ENCODE data around the gene HMCN2. TPM values are rescaled to one million over a fixed set of nuclear protein-coding genes. Genes with fewer than 3 reads are reported as not detected.

HMCN2 gene
- polyA plus RNA-seq, 1 of the 3 experiments (the other 2 are of a cell fraction) = 0.15 TPM

- Histone ChIP-seq H3K9me2 (no peaks in the 10 kb centered on the region), H3K79me2 (ENCODE audit: insufficient read depth) (no peaks in the 10 kb centered on the region), H2AFZ (ENCODE audit: low read depth) (no peak overlapping the region), H3K4me3 (ENCODE audit: low read depth in 2 of 2, low read length in 1 of 2) (no peak overlapping the region), H3K27me3 (ENCODE audit: insufficient read depth) (no peaks in the 10 kb centered on the region), H3K36me3 (replicated peaks in 1 of 2; ENCODE audit: control insufficient read depth in 1 of 2, insufficient read depth in 2 of 2, low read length in 1 of 2) (no peaks in the 10 kb centered on the region), H3K4me1 (ENCODE audit: control insufficient read depth in 1 of 2, insufficient read depth in 2 of 2, low read depth in 1 of 2, low read length in 1 of 2) (peaks cover 0 to 36% of the 10 kb centered on the region in 2 experiments; a peak in 1 of 4 replicates), H3F3A (replicated peaks; ENCODE audit: insufficient read depth) (no peaks in the 10 kb centered on the region), H3K4me2 (no peak overlapping the region), H4K20me1 (ENCODE audit: insufficient read depth) (no peaks in the 10 kb centered on the region), H3K27ac (ENCODE audit: low read depth in 2 of 2, low read length in 1 of 2) (no peak overlapping the region), H3K9me3 (no peaks in the 10 kb centered on the region), H3K9ac (no peak overlapping the region)
- TF ChIP-seq EP300 (IDR thresholded peaks at IDR 0.05; ENCODE audit: borderline replicate concordance in 1 of 2, low read depth in 1 of 2, low read length in 1 of 2) (no peak), PBX3 (IDR thresholded peaks at IDR 0.05) (no peak), TEAD4 (IDR thresholded peaks at IDR 0.05; ENCODE audit: borderline replicate concordance, insufficient read depth) (no peak), NFIC (IDR thresholded peaks at IDR 0.05; ENCODE audit: borderline replicate concordance) (no peak), MXI1 (IDR thresholded peaks at IDR 0.05; ENCODE audit: low read depth, low read length) (no peak), ZBTB33 (IDR thresholded peaks at IDR 0.05; ENCODE audit: borderline replicate concordance, low read depth) (no peak), CHD2 (IDR thresholded peaks at IDR 0.05; ENCODE audit: low read length, partially characterized antibody) (no peak), RXRA (IDR thresholded peaks at IDR 0.05; ENCODE audit: borderline replicate concordance, low read depth) (no peak), EZH2phosphoT487 (IDR thresholded peaks at IDR 0.05; ENCODE audit: borderline replicate concordance, low read depth) (no peak), REST (IDR thresholded peaks at IDR 0.05; ENCODE audit: low read depth, low read length) (no peak), CTCF (IDR thresholded peaks at IDR 0.05) (no peak), USF2 (IDR thresholded peaks at IDR 0.05; ENCODE audit: borderline replicate concordance, low read depth, low read length) (no peak), GATA2 (CRISPR knock-in tag; IDR thresholded peaks at IDR 0.05) (no peak), RFX5 (IDR thresholded peaks at IDR 0.05; ENCODE audit: low read length) (no peak), POLR2AphosphoS5 (IDR thresholded peaks at IDR 0.05; ENCODE audit: low read depth, low read length) (no peak), FOXJ3 (CRISPR knock-in tag; IDR thresholded peaks at IDR 0.05) (no peak), RAD21 (IDR thresholded peaks at IDR 0.05; ENCODE audit: low read length) (no peak), FOXM1 (IDR thresholded peaks at IDR 0.05; ENCODE audit: low read depth) (no peak), YY1 (IDR thresholded peaks at IDR 0.05; ENCODE audit: low read depth) (no peak), ELF1 (IDR thresholded peaks at IDR 0.05) (no peak)
- ChIA-PET POLR2A (no interaction called here), CTCF (no interaction called here)
- 67% methylated on average over 9 of the region's 9 CpGs for WGBS (ENCODE audit: low lambda C conversion rate)
- DNase-seq = no peak
Measured at GRCh38 chr9:130310456-130310855, 44.9 kb downstream of the HMCN2 start.
